Measurements from ENCODE around the gene RANBP17.
"Not testable (repeated sequence)": the region's sequence is repeated elsewhere in the genome, so short reads cannot be mapped to it uniquely, and the experiment has no call there.

Gene RANBP17

DNA sequence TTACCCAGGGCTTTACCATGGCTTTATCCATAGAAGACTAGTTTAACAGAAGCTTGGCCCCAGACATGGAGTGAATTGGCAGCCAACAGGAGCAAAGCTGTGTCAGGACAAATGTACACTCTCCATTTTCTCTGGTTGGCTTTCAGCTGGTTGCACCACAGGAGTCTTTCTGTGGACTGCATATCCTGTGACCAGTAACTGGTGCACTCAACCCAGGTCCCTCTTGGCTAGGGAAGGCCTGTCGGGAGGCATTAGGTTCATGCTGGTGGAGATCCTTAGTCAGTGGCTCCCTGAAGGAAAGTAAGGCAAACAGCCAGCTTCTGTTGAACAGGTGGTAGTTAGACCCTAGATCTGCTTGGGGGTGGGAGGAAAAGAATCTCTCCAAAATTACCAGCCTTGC lies 300.3 kb downstream of the RANBP17 start:
- no peaks in the 10 kb centered on the region for H3K9me3 ChIP-seq (ENCODE audit: control insufficient read depth, low read length)
- no peak overlapping the region for H3K9ac ChIP-seq
- H3K79me2 ChIP-seq, result no peaks in the 10 kb centered on the region
- H3K4me2 ChIP-seq (ENCODE audit: low read length), result no peak overlapping the region
- no peak overlapping the region for H3K4me3 ChIP-seq (ENCODE audit: low read depth, low read length)
- no peak overlapping the region for H2AFZ ChIP-seq
- H3K4me1 ChIP-seq, result no peaks in the 10 kb centered on the region
- TF ChIP-seq, protein P1, sequence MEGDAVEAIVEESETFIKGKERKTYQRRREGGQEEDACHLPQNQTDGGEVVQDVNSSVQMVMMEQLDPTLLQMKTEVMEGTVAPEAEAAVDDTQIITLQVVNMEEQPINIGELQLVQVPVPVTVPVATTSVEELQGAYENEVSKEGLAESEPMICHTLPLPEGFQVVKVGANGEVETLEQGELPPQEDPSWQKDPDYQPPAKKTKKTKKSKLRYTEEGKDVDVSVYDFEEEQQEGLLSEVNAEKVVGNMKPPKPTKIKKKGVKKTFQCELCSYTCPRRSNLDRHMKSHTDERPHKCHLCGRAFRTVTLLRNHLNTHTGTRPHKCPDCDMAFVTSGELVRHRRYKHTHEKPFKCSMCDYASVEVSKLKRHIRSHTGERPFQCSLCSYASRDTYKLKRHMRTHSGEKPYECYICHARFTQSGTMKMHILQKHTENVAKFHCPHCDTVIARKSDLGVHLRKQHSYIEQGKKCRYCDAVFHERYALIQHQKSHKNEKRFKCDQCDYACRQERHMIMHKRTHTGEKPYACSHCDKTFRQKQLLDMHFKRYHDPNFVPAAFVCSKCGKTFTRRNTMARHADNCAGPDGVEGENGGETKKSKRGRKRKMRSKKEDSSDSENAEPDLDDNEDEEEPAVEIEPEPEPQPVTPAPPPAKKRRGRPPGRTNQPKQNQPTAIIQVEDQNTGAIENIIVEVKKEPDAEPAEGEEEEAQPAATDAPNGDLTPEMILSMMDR (IDR thresholded peaks at IDR 0.05), result no peak
- no peaks in the 10 kb centered on the region for H3K36me3 ChIP-seq (ENCODE audit: control insufficient read depth, insufficient read depth, low read length)
- no peaks in the 10 kb centered on the region for H3K27me3 ChIP-seq (ENCODE audit: control insufficient read depth, insufficient read depth, low read length)
- no peak overlapping the region for H3K27ac ChIP-seq

DNA sequence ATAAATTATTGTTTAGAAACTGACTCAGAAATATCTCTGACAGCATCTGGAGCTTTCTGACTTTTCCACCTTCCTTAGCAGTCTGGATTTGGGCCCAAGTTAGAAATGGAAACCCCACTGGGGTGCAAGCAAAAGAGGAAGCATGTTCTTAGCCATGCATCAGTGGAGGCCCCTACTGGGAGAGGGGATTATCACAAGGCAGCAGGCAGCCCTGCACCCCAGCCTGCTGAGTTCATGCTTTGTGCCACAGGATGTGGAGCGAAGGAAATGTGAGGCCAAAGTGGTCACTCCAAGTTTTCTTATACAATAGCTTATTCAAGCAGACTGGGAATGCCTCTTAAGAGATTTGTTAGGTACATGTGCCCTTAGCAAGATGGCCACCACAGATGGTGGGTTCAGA lies 300.8 kb downstream of the RANBP17 start:
- Histone ChIP-seq H3K9ac (no peak overlapping the region), H2AFZ (no peak overlapping the region), H3K27me3 (ENCODE audit: control insufficient read depth, insufficient read depth, low read length) (no peaks in the 10 kb centered on the region), H3K36me3 (ENCODE audit: control insufficient read depth, insufficient read depth, low read length) (no peaks in the 10 kb centered on the region), H3K79me2 (no peaks in the 10 kb centered on the region), H3K4me3 (ENCODE audit: low read depth, low read length) (no peak overlapping the region), H3K4me1 (no peaks in the 10 kb centered on the region), H3K9me3 (ENCODE audit: control insufficient read depth, low read length) (no peaks in the 10 kb centered on the region), H3K27ac (no peak overlapping the region), H3K4me2 (ENCODE audit: low read length) (no peak overlapping the region)
- TF ChIP-seq, protein P1 (IDR thresholded peaks at IDR 0.05), result no peak

DNA sequence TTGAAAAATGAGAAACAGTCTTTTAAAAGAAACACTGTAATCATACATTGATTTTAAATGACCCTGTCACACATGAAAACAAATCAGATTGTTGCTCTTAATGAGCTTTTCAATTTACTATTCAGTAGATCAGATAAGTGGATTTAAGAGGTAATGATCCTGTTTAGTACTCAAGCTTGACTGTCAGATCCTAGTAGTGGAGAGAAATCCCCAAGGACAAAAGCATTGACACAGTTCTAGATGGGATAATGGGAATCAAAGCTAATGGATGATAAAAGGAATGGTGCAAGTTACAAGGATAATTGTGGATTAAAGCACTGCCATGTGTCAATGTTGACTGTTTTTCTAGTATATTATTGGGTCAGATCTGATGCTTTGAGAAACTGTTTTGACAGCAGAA lies 304.9 kb downstream of the RANBP17 start:
- Histone ChIP-seq H3K4me2 (ENCODE audit: low read length) (no peak overlapping the region), H3K27ac (no peak overlapping the region), H3K36me3 (ENCODE audit: control insufficient read depth, insufficient read depth, low read length) (no peaks in the 10 kb centered on the region), H3K27me3 (ENCODE audit: control insufficient read depth, insufficient read depth, low read length) (no peaks in the 10 kb centered on the region), H3K4me1 (no peaks in the 10 kb centered on the region), H3K79me2 (no peaks in the 10 kb centered on the region), H3K9me3 (ENCODE audit: control insufficient read depth, low read length) (no peaks in the 10 kb centered on the region), H3K4me3 (ENCODE audit: low read depth, low read length) (no peak overlapping the region), H3K9ac (no peak overlapping the region), H2AFZ (no peak overlapping the region)
- TF ChIP-seq, protein P1 (IDR thresholded peaks at IDR 0.05), result no peak

DNA sequence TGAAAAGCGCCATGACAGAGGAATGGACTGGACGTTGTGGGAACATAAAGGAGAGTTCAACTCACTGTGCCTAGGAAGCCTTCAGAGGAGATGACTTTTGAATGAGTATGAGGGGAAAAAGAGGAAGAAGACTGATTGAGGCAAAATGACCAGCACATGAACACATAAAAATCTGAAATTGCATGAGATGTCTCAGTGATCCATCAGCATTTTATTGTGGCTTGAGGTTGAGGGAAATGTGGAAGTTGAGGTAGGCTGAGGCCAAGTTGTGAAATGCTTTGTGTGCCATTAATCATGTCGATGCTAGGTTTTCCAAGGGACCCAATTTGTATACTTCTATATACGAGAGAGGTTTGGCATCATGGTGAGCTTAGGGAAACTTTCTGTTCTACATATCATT lies 306.4 kb downstream of the RANBP17 start:
- H2AFZ ChIP-seq, result no peak overlapping the region
- H3K27me3 ChIP-seq (ENCODE audit: control insufficient read depth, insufficient read depth, low read length), result no peaks in the 10 kb centered on the region
- no peak overlapping the region for H3K9ac ChIP-seq
- no peak overlapping the region for H3K27ac ChIP-seq
- no peaks in the 10 kb centered on the region for H3K79me2 ChIP-seq
- TF ChIP-seq, protein P1 (IDR thresholded peaks at IDR 0.05), result no peak
- no peaks in the 10 kb centered on the region for H3K36me3 ChIP-seq (ENCODE audit: control insufficient read depth, insufficient read depth, low read length)
- H3K4me3 ChIP-seq (ENCODE audit: low read depth, low read length), result no peak overlapping the region
- no peaks in the 10 kb centered on the region for H3K4me1 ChIP-seq
- H3K9me3 ChIP-seq (ENCODE audit: control insufficient read depth, low read length), result no peaks in the 10 kb centered on the region
- H3K4me2 ChIP-seq (ENCODE audit: low read length), result no peak overlapping the region

DNA sequence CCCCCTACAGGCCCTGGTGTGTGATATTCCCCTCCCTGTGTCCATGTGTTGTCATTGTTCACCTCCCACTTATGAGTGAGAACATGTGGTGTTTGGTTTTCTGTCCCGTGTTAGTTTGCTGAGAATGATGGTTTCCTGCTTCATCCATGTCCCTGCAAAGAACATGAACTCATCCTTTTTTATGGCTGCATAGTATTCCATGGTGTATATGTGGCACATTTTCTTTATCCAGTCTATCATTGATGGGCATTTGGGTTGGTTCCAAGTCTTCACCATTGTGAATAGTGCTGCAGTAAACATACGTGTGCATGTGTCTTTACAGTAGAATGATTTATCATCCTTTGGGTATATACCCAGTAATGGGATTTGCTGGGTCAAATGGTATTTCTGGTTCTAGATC lies 313.1 kb downstream of the RANBP17 start:
- H3K27me3 ChIP-seq (ENCODE audit: control insufficient read depth, insufficient read depth, low read length); H3K36me3 ChIP-seq (ENCODE audit: control insufficient read depth, insufficient read depth, low read length); H3K9me3 ChIP-seq (ENCODE audit: control insufficient read depth, low read length); H3K4me3 ChIP-seq (ENCODE audit: low read depth, low read length); H2AFZ ChIP-seq; H3K4me2 ChIP-seq (ENCODE audit: low read length); H3K79me2 ChIP-seq; H3K9ac ChIP-seq; H3K27ac ChIP-seq; H3K4me1 ChIP-seq: not testable (repeated sequence)
